Measurements from ENCODE around the gene ZRANB3.

GRCh38 chr2:135276525-135276924 lies 254.5 kb downstream of the ZRANB3 start:
- TF ChIP-seq YY1 (IDR thresholded peaks at IDR 0.05; ENCODE audit: insufficient read depth, insufficient read length), result no peak
- TF ChIP-seq ZNF274 (IDR thresholded peaks at IDR 0.05; ENCODE audit: low read depth, low read length), result no peak

Measured in NT2/D1 (cell line).